ENCODE measurements around the gene BTNL2.

The BTNL2 gene

GRCh38 chr6:32402812-32403211, 4.2 kb downstream of the BTNL2 start:
- no peak for TF ChIP-seq CTCF (IDR thresholded peaks at IDR 0.05)
- H3K4me1 ChIP-seq: no peaks in the 10 kb centered on the region
- no peak overlapping the region for H3K27ac ChIP-seq
- DNase-seq: no peak
- H3K27me3 ChIP-seq: peaks cover 0 to 39% of the 10 kb centered on the region in 2 donors
- H3K9me3 ChIP-seq: no peaks in the 10 kb centered on the region
- no peak overlapping the region for H3K4me3 ChIP-seq
- intact Hi-C loops (cut with DNase I; ENCODE audit: low total_unique reads): no loop called here
- no peaks in the 10 kb centered on the region for H3K36me3 ChIP-seq

- Histone ChIP-seq H3K9me3 (no peaks in the 10 kb centered on the region), H3K27ac (no peak overlapping the region), H3K4me3 (no peak overlapping the region), H3K27me3 (peaks cover 0 to 31% of the 10 kb centered on the region in 2 donors), H3K36me3 (no peaks in the 10 kb centered on the region), H3K4me1 (no peaks in the 10 kb centered on the region)
- intact Hi-C loops (cut with DNase I; ENCODE audit: low total_unique reads): no loop called here
- no peak for DNase-seq
- TF ChIP-seq CTCF (IDR thresholded peaks at IDR 0.05): no peak
Measured at GRCh38 chr6:32401284-32401963, 5.6 kb downstream of the BTNL2 start.

GRCh38 chr6:32397252-32397920, 9.6 kb downstream of the BTNL2 start:
- H3K27me3 ChIP-seq: peaks cover 0 to 15% of the 10 kb centered on the region in 2 donors
- H3K4me1 ChIP-seq: no peaks in the 10 kb centered on the region
- intact Hi-C loops (cut with DNase I; ENCODE audit: low total_unique reads): no loop called here
- H3K27ac ChIP-seq: no peak overlapping the region
- no peak for TF ChIP-seq CTCF (IDR thresholded peaks at IDR 0.05)
- H3K36me3 ChIP-seq: no peaks in the 10 kb centered on the region
- H3K4me3 ChIP-seq: no peak overlapping the region
- no peak for DNase-seq
- H3K9me3 ChIP-seq: no peaks in the 10 kb centered on the region

GRCh38 chr6:32396028-32396427, 11.0 kb downstream of the BTNL2 start:
- no peak overlapping the region for H3K4me3 ChIP-seq
- H3K4me1 ChIP-seq: no peaks in the 10 kb centered on the region
- no peak for DNase-seq
- no peaks in the 10 kb centered on the region for H3K9me3 ChIP-seq
- intact Hi-C loops (cut with DNase I; ENCODE audit: low total_unique reads): no loop called here
- no peak for TF ChIP-seq CTCF (IDR thresholded peaks at IDR 0.05)
- no peaks in the 10 kb centered on the region for H3K36me3 ChIP-seq
- peaks cover 0 to 8% of the 10 kb centered on the region in 2 donors for H3K27me3 ChIP-seq
- H3K27ac ChIP-seq: no peak overlapping the region

DNA sequence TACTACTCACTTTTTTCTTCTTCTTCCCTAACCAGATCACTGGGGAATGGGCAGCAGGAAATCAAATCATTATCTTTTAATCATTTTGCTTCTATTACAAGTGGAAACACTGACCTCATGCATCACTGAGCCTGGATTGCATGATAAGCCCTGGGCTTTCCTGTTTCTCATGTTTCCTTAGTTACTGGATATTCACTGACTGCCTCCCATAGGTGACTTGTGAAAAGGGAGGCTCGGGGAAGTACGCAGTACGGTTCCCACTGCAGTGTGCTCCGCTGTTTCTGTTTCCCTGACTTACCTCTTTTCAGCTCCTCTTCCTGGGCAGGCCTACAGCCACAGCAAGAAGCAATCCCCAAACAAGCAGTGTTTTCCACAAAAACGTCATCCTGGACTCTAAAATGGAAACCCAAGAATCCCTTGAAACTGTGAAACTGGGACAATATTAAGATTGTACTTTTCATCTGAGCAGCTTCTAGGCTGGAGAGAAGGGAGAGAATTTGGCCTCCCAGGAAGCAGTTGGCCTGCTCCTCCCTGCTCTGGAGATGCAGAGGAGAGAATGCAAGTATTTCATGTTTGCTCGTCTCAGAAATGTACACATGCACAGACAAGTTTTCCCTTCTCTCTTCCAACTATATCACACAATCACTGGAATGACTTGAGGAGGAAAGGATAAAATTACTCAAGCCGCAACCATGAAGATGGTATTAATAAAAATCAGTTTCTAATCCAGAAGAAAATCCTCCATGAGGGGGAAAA, 13.1 kb downstream of the BTNL2 start:
- H3K27ac ChIP-seq: no peak overlapping the region
- no peaks in the 10 kb centered on the region for H3K27me3 ChIP-seq

More for the DNA sequence above, 13.1 kb downstream of the BTNL2 start:
- no peaks in the 10 kb centered on the region for H3K4me1 ChIP-seq
- DNase-seq: peak in 1 of 2 donors; percentile 23
- no peaks in the 10 kb centered on the region for H3K36me3 ChIP-seq
- intact Hi-C loops (cut with DNase I; ENCODE audit: low total_unique reads): no loop called here
- no peak for TF ChIP-seq CTCF (IDR thresholded peaks at IDR 0.05)
- no peaks in the 10 kb centered on the region for H3K9me3 ChIP-seq
- no peak overlapping the region for H3K4me3 ChIP-seq

Measured in tibial artery (tissue), 4 donors.